Measurements from ENCODE around the gene OR6J1. TPM values are rescaled to one million over a fixed set of nuclear protein-coding genes. Genes with fewer than 3 reads are reported as not detected.

The OR6J1 gene
- total RNA-seq, 2 experiments from 2014 or later, result not detected

DNA sequence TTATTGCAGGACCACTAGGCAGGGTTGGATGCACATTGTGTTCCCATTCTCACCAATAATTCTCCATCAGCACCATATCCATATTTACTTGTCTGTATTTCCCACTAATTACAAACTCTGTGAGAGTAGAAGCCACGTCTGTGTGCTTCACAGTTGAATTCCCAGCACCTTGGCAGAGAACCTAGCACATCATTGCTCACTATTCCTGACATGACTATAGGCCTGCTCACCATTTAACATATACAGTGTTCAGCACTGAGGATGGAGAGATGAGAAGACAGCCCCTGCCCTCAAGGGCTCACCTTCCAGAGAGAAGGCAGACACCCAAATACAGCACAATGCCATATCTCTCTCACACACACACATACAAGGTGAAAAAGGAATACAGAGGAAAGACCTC is 60.2 kb downstream of the OR6J1 start:
- DNase-seq, result no peak
- Mint-ChIP-seq H3K36me3 (ENCODE audit: low read depth) (peaks cover 58% of the 10 kb centered on the region), H3K9me3 (no peaks in the 10 kb centered on the region), H3K4me1 (peaks cover 73% of the 10 kb centered on the region), H3K27ac (peak overlapping the region; percentile 80), H3K27me3 (no peaks in the 10 kb centered on the region), H3K4me3 (peak overlapping the region; percentile 22)
- ChIA-PET CTCF (interaction anchor here (0.9 to 11.7 kb wide), 6 partner anchors 12 to 316 kb away, joined by 3 to 124 read pairs (median 4); no protein-coding TSS in a partner anchor), POLR2A (no interaction called here)

Other genes with a start within 250 kb of the OR6J1 start
- gene DAD1, start 55.1 kb downstream of the OR6J1 start, total RNA-seq, result 100 to 1,000 TPM; 169 to 233 TPM
- 10 to 100 TPM in 1 of 2 experiments, 1 to 10 TPM in 1; 8.3 to 10.4 TPM for gene ABHD4, start 46.1 kb downstream of the OR6J1 start, total RNA-seq
- 100 to 1,000 TPM; 122 to 141 TPM for gene OXA1L, start 122.3 kb upstream of the OR6J1 start, total RNA-seq
- under 1 TPM; 0.25 to 0.69 TPM for gene SLC7A7, start 171.1 kb upstream of the OR6J1 start, total RNA-seq
- 100 to 1,000 TPM; 101 to 112 TPM for gene MRPL52, start 185.5 kb upstream of the OR6J1 start, total RNA-seq
- gene MMP14, start 192.2 kb upstream of the OR6J1 start, total RNA-seq, result 1 to 10 TPM; 1.8 to 2.1 TPM
- 10 to 100 TPM; 60.0 to 63.5 TPM for gene LRP10, start 227.4 kb upstream of the OR6J1 start, total RNA-seq
- under 1 TPM; 0.52 to 0.69 TPM for gene REM2, start 238.9 kb upstream of the OR6J1 start, total RNA-seq

All from activated CD4-positive, alpha-beta T cell treated with anti-CD3 and anti-CD28 coated beads, Interleukin-2, amount 10 ng/mL, durations not matched to agents 7 days and 5 days (primary cell).